GM12878 (cell line): ENCODE results near the gene RAB25. TPM values are rescaled to one million over a fixed set of nuclear protein-coding genes. Genes with fewer than 3 reads are reported as not detected.

Source experiments
- ATF3 ChIP-seq: IDR thresholded peaks from 2 replicates; pipeline ENCODE4 v1.6.1; 2011; ENCODE audit warnings: low read depth, mild to moderate bottlenecking, low read length, moderate library complexity, borderline replicate concordance; ENCODE audit errors: extremely low read depth
- BCL3 ChIP-seq: IDR thresholded peaks from 2 replicates; pipeline ENCODE4 v1.6.1; 2011; ENCODE audit warnings: borderline replicate concordance, low read depth, mild to moderate bottlenecking, moderate library complexity, low read length; ENCODE audit not compliant: insufficient read depth, poor library complexity, severe bottlenecking
- FOXM1 ChIP-seq: IDR thresholded peaks from 2 replicates; pipeline ENCODE4 v1.6.1; 2012; ENCODE audit warnings: low read depth, mild to moderate bottlenecking, inconsistent platforms, low read length, moderate library complexity
- HDAC6 ChIP-seq: fragments of 200-600 bp; sonication (generic); IDR thresholded peaks from one replicate; pipeline ENCODE4 v1.8.0; 2017; ENCODE audit warnings: antibody characterized with exemption; ENCODE audit not compliant: unreplicated experiment
- IKZF1 ChIP-seq: fragments of 450-650 bp; conservative IDR thresholded peaks from 2 replicates; pipeline ENCODE4 v1.6.1; 2017; ENCODE audit warnings: antibody characterized with exemption, mild to moderate bottlenecking
- IKZF2 ChIP-seq, 2 experiments: fragments of 450-650 bp; IDR thresholded peaks; 2 replicates each; pipeline ENCODE4 v1.6.1; 2017; ENCODE audit warnings: mild to moderate bottlenecking in 2 of 2, moderate library complexity in 2 of 2
- IRF5 ChIP-seq: fragments of 450-650 bp; IDR thresholded peaks from 2 replicates; pipeline ENCODE4 v1.6.1; 2017; ENCODE audit warnings: borderline replicate concordance
- KLF5 ChIP-seq: fragments of 450-650 bp; IDR thresholded peaks from 2 replicates; pipeline ENCODE4 v1.6.1; 2014; ENCODE audit warnings: mild to moderate bottlenecking; ENCODE audit not compliant: partially characterized antibody
- MTA3 ChIP-seq: IDR thresholded peaks from 2 replicates; pipeline ENCODE4 v1.6.1; 2012; ENCODE audit warnings: low read length, inconsistent platforms, borderline replicate concordance
- MYB ChIP-seq: fragments of 150-350 bp; IDR thresholded peaks from 2 replicates; pipeline ENCODE4 v1.6.1; 2014; ENCODE audit warnings: mild to moderate bottlenecking, low read depth, low read length, borderline replicate concordance
- NFIC ChIP-seq: IDR thresholded peaks from 2 replicates; pipeline ENCODE4 v1.6.1; 2012; ENCODE audit warnings: low read depth, mild to moderate bottlenecking, inconsistent platforms, low read length, moderate library complexity
- NFYB ChIP-seq: IDR thresholded peaks from 2 replicates; pipeline ENCODE4 v1.6.1; 2011; ENCODE audit warnings: low read depth, mild to moderate bottlenecking, low read length, improper control_type of control experiment, moderate library complexity; ENCODE audit not compliant: insufficient read depth
- NKRF ChIP-seq: fragments of 450-650 bp; conservative IDR thresholded peaks from 2 replicates; pipeline ENCODE4 v1.6.1; 2017; ENCODE audit warnings: mild to moderate bottlenecking, moderate library complexity
- NRF1 ChIP-seq: conservative IDR thresholded peaks from 2 replicates; pipeline ENCODE4 v1.6.1; 2011; ENCODE audit warnings: mild to moderate bottlenecking, low read depth, low read length, improper control_type of control experiment
- PKNOX1 ChIP-seq: fragments of 450-650 bp; IDR thresholded peaks from 2 replicates; pipeline ENCODE4 v1.6.1; 2016; ENCODE audit warnings: mild to moderate bottlenecking
- RAD51 ChIP-seq: fragments of 450-650 bp; IDR thresholded peaks from 2 replicates; pipeline ENCODE4 v1.6.1; 2016; ENCODE audit warnings: moderate library complexity, mild to moderate bottlenecking, inconsistent platforms
- RBBP5 ChIP-seq: fragments of 200-600 bp; sonication (generic); conservative IDR thresholded peaks from 2 replicates; pipeline ENCODE4 v1.6.1; 2016
- SIX5 ChIP-seq: IDR thresholded peaks from 2 replicates; pipeline ENCODE4 v1.6.1; 2011; ENCODE audit warnings: mild to moderate bottlenecking, low read depth, low read length, moderate library complexity; ENCODE audit not compliant: severe bottlenecking
- SREBF2 ChIP-seq: IDR thresholded peaks from 2 replicates; pipeline ENCODE4 v1.6.1; 2012; ENCODE audit warnings: mild to moderate bottlenecking, low read length
- STAT3 ChIP-seq: IDR thresholded peaks from 2 replicates; pipeline ENCODE4 v1.6.1; 2011; ENCODE audit warnings: low read depth, low read length, improper control_type of control experiment
- YBX1 ChIP-seq: fragments of 450-650 bp; IDR thresholded peaks from 2 replicates; pipeline ENCODE4 v1.6.1; 2016; ENCODE audit warnings: antibody characterized with exemption
- ZNF274 ChIP-seq: IDR thresholded peaks from one replicate; pipeline ENCODE4 v1.8.0; 2011; ENCODE audit not compliant: insufficient read length, insufficient read depth
- ZNF622 ChIP-seq: fragments of 450-650 bp; IDR thresholded peaks from 2 replicates; pipeline ENCODE4 v1.6.1; 2017; ENCODE audit warnings: mild to moderate bottlenecking, inconsistent platforms
- polyA plus RNA-seq, 11 experiments: library from polyadenylated mRNA; depleted of rRNA in 4 of 11; unstranded in 6 of 11; stranded (reverse) in 5 of 11; fragments of >200 nt; fragmentation: Nextera tagmentation in 4 of 11; fragmentation: Illumina TruSeq in 1 of 11; extraction: Ambion mirVana in 4 of 11; extraction: Trizol in 1 of 11; gene quantifications; 1 replicate in 1 of 11; 2 replicates in 10 of 11; pipeline versions ENCODE4 v1.2.1 to v1.2.3, GENCODE V29; 2011 to 2016; ENCODE audit warnings: inconsistent platforms in 2 of 11, missing spikeins in 2 of 11, low read depth in 1 of 11
- total RNA-seq, 4 experiments: library from RNA; depleted of rRNA in 3 of 4; stranded (reverse); fragments of >200 nt in 3 of 4; fragmentation: Illumina TruSeq in 1 of 4; extraction: Trizol in 1 of 4; gene quantifications; 2 replicates each; pipeline versions ENCODE4 v1.2.1 to v1.2.3, GENCODE V29; 2013 to 2021

The RAB25 gene
- total and polyA plus RNA-seq, 10 of the 15 experiments (the other 5 are each of a cell fraction or from before 2014, with no cell fraction given): 0.16 to 0.36 (median 0.22) TPM; not detected in 7

- TF ChIP-seq BCL3: peak; percentile 95
- TF ChIP-seq YBX1: no peak
- no peak for TF ChIP-seq RBBP5
- peak; percentile 86 for TF ChIP-seq KLF5
- no peak for TF ChIP-seq STAT3
- TF ChIP-seq ZNF622: no peak
- TF ChIP-seq SIX5: no peak
- no peak for TF ChIP-seq SREBF2
- peak; percentile 98 to 99 for TF ChIP-seq IKZF2 (IDR thresholded peaks at IDR 0.05)
- 0 out of 2 replicates have a peak, but pooled peaks have one; percentile 43 for TF ChIP-seq MYB
- no peak for TF ChIP-seq ATF3
- peak; percentile 98 for TF ChIP-seq IKZF1
- TF ChIP-seq RAD51: no peak
- TF ChIP-seq IRF5: peak; percentile 76; the same call in 1 of the 2 replicates
- TF ChIP-seq NRF1: 0 out of 2 replicates have a peak, but pooled peaks have one; percentile 2
- no peak for TF ChIP-seq MTA3
- no peak for TF ChIP-seq HDAC6
- no peak; the same call in 1 of the 2 replicates for TF ChIP-seq NKRF
- TF ChIP-seq ZNF274: no peak
- no peak for TF ChIP-seq FOXM1
- no peak for TF ChIP-seq NFYB
- TF ChIP-seq NFIC: no peak
- peak; percentile 71 for TF ChIP-seq PKNOX1
Observed at GRCh38 chr1:156096640-156097391, 35.9 kb downstream of the RAB25 start (continued).
